Sigmoid colon (tissue), 7 donors: ENCODE measurements around the gene HAO2. TPM values are rescaled to one million over a fixed set of nuclear protein-coding genes. Genes with fewer than 3 reads are reported as not detected.
"Not testable (repeated sequence)": the region's sequence is repeated elsewhere in the genome, so short reads cannot be mapped to it uniquely, and the experiment has no call there.

Source experiments
- DNase-seq: peaks from one replicate; pipeline ENCODE4 v3.0.0-alpha.2; 2019
- H3K27ac ChIP-seq, 4 donors: fragments of 200-600 bp; sonication (generic); one replicate each; pipeline ENCODE4 v1.5.1; 2016 to 2019; ENCODE audit warnings: mild to moderate bottlenecking in 1 of 4
- H3K27me3 ChIP-seq, 3 donors: fragments of 200-600 bp; sonication (generic); one replicate each; pipeline ENCODE4 v1.5.1; 2019; ENCODE audit warnings: mild to moderate bottlenecking in 1 of 3
- H3K36me3 ChIP-seq, 4 donors: fragments of 200-600 bp; sonication (generic); one replicate each; pipeline ENCODE4 v1.5.1; 2016 to 2019
- H3K4me1 ChIP-seq, 4 donors: fragments of 200-600 bp; sonication (generic); one replicate each; pipeline ENCODE4 v1.5.1; 2017 to 2019
- H3K4me3 ChIP-seq, 4 donors: fragments of 200-600 bp; sonication (generic); one replicate each; pipeline ENCODE4 v1.5.1; 2017 to 2019; ENCODE audit warnings: mild to moderate bottlenecking in 2 of 4, moderate library complexity in 1 of 4
- H3K9me3 ChIP-seq, 4 donors: fragments of 200-600 bp in 3 of 4; sonication (generic) in 3 of 4; one replicate each; pipeline versions ENCODE4 v1.5.1 to v1.6.1; 2013 to 2019
- EP300 ChIP-seq, 4 donors: sonication (generic); formaldehyde crosslinking; IDR thresholded peaks; one replicate each; pipeline ENCODE4 v1.6.1; 2017; ENCODE audit warnings: antibody characterized with exemption in 4 of 4
- POLR2A ChIP-seq, 2 donors: fragments of 450-650 bp; IDR thresholded peaks; one replicate each; pipeline ENCODE4 v1.6.1; 2016; ENCODE audit warnings: antibody characterized with exemption in 2 of 2, mild to moderate bottlenecking in 2 of 2, moderate library complexity in 2 of 2
- POLR2AphosphoS5 ChIP-seq, 4 donors: sonication (generic); formaldehyde crosslinking; IDR thresholded peaks; one replicate each; pipeline ENCODE4 v1.6.1; 2017; ENCODE audit warnings: antibody characterized with exemption in 4 of 4
- WGBS, 2 donors: extraction: QIAGEN DNeasy Blood & Tissue Kit; methylation state at CpG; one replicate each; pipeline ENCODE4 v1.1.7; 2013; 5-methylcytosine and 5-hydroxymethylcytosine counted together
- intact Hi-C: fragments of 100-400 bp; cut with DNase I; formaldehyde crosslinking; loops from one replicate; pipeline ENCODE4 v1.15.1; 2023
- polyA plus RNA-seq, 3 donors: library from polyadenylated mRNA; stranded (reverse); fragments of 200-250 nt; gene quantifications; one replicate each; pipeline ENCODE4 v1.2.3, GENCODE V29; 2013
- total RNA-seq, 4 donors: library from RNA; depleted of rRNA; stranded (reverse); fragments of >200 nt; gene quantifications; one replicate each; pipeline ENCODE4 v1.1.0, GENCODE V29; 2016
- TF ChIP-seq, protein P1 (sequence below), 4 experiments: fragments of 450-650 bp in 3 of 4; fragments of 200-600 bp in 1 of 4; IDR thresholded peaks; one replicate each; pipeline ENCODE4 v1.5.1; 2016 to 2019; ENCODE audit warnings: antibody characterized with exemption in 4 of 4, mild to moderate bottlenecking in 3 of 4, moderate library complexity in 2 of 4
- donor health status: healthy with polysubstance abuse.
- donor health status: Bipolar disorder and iron deficiency.
- donor health status: healthy.

Gene HAO2
- total and polyA plus RNA-seq, 7 donors = not detected

DNA sequence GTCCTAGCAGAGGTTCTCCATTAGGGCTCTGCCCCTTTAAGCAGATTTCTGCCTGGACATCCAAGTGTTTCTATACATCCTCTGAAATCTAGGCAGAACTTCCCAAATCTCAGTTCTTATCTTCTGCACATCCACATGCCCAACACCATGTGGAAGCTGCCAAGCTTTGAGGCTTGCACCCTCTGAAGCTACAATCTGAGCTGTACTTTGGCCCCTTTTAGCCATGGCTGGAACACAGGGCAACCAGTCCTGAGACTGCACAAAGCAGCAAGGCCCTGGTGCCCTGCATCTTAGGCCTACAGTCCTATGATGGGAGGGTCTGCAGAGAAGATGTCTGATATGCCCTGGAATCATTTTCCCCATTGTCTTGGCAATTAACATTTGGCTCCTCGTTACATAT lies 8.0 kb downstream of the HAO2 start:
- intact Hi-C loops = no loop called here
- no peak overlapping the region for H3K27ac ChIP-seq
- H3K4me3 ChIP-seq = no peak overlapping the region
- no peaks in the 10 kb centered on the region for H3K9me3 ChIP-seq
- TF ChIP-seq EP300 (IDR thresholded peaks at IDR 0.05) = no peak
- TF ChIP-seq POLR2AphosphoS5 (IDR thresholded peaks at IDR 0.05) = no peak
- H3K36me3 ChIP-seq = no peaks in the 10 kb centered on the region
- peaks cover 0 to 6% (median 0%) of the 10 kb centered on the region in 4 donors for H3K4me1 ChIP-seq
- no peaks in the 10 kb centered on the region for H3K27me3 ChIP-seq
- DNase-seq = no peak
- 87 to 91% methylated on average over 1 of the region's 1 CpG for WGBS, 2 donors

DNA sequence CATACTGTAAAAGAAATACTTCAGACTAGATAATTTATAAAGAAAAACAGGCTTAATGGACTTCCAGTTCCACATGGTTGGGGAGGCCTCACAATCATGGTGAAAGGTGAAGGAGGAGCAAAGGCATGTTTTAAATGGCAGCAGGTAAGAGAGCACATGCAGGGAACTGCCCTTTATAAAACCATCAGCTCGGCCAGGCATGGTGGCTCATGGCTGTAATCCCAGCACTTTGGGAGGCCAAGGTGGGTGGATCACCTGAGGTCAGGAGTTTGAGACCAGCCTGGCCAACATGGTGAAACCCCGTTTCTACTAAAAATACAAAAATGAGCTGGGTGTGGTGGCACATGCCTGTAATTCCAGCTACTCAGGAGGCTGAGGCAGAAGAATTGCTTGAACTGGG lies 9.0 kb downstream of the HAO2 start:
- H3K27me3 ChIP-seq, H3K4me1 ChIP-seq, H3K4me3 ChIP-seq, intact Hi-C loops, H3K36me3 ChIP-seq, H3K9me3 ChIP-seq, H3K27ac ChIP-seq, DNase-seq: not testable (repeated sequence)
- 85 to 91% methylated on average over 2 of the region's 2 CpGs for WGBS, 2 donors

DNA sequence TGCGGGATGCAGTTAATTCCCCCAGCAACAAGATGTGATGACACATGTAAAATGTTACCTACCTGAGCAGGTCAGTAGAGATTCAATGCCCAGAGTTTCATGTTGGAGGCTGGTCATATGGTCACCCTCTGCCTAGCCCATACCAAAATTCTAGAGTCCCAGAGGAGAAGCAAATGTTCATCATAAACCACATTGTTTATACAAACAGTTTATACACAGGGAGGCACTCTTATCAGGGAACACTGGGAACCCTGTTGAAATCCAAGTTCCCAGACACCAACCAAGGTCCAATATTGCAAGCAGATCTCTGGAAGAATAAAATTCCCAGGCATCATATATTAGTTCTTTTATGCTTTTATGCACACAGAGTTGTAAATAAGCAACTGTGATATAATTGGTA lies 10.5 kb downstream of the HAO2 start:
- H3K4me3 ChIP-seq = no peak overlapping the region
- no peak for DNase-seq
- WGBS, 2 donors = 88 to 94% methylated on average over 1 of the region's 1 CpG
- intact Hi-C loops = no loop called here
- H3K27ac ChIP-seq = no peak overlapping the region
- H3K36me3 ChIP-seq = no peaks in the 10 kb centered on the region
- H3K4me1 ChIP-seq = peaks cover 0 to 4% (median 0%) of the 10 kb centered on the region in 4 donors
- no peak for TF ChIP-seq POLR2A (IDR thresholded peaks at IDR 0.05)
- TF ChIP-seq POLR2AphosphoS5 (IDR thresholded peaks at IDR 0.05) = no peak
- TF ChIP-seq EP300 (IDR thresholded peaks at IDR 0.05) = no peak
- TF ChIP-seq, protein P1, sequence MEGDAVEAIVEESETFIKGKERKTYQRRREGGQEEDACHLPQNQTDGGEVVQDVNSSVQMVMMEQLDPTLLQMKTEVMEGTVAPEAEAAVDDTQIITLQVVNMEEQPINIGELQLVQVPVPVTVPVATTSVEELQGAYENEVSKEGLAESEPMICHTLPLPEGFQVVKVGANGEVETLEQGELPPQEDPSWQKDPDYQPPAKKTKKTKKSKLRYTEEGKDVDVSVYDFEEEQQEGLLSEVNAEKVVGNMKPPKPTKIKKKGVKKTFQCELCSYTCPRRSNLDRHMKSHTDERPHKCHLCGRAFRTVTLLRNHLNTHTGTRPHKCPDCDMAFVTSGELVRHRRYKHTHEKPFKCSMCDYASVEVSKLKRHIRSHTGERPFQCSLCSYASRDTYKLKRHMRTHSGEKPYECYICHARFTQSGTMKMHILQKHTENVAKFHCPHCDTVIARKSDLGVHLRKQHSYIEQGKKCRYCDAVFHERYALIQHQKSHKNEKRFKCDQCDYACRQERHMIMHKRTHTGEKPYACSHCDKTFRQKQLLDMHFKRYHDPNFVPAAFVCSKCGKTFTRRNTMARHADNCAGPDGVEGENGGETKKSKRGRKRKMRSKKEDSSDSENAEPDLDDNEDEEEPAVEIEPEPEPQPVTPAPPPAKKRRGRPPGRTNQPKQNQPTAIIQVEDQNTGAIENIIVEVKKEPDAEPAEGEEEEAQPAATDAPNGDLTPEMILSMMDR (IDR thresholded peaks at IDR 0.05) = no peak
- no peaks in the 10 kb centered on the region for H3K9me3 ChIP-seq
- H3K27me3 ChIP-seq = no peaks in the 10 kb centered on the region

DNA sequence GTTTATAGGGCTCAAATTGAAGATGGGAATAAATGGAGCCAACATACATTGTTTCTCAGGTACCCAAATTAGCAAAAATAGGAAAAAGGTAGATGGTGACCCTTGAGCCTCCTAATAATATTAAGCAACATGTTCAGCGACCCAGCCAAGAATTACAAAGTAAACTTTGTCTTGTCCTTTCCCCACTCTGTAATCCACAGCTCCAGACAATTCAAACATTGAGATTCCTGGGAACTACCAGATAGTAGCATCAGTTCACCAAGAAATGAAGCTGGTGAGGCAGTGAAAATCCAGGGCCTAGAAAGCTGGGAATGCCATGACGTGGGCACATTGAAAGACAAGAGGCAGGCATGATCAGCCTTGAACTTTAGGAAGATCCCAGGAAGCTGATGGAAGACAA lies 11.7 kb downstream of the HAO2 start:
- Histone ChIP-seq H3K36me3 (no peaks in the 10 kb centered on the region), H3K4me3 (no peak overlapping the region), H3K27ac (no peak overlapping the region), H3K27me3 (no peaks in the 10 kb centered on the region), H3K4me1 (no peaks in the 10 kb centered on the region), H3K9me3 (no peaks in the 10 kb centered on the region)
- TF ChIP-seq POLR2AphosphoS5 (IDR thresholded peaks at IDR 0.05) = no peak
- TF ChIP-seq, protein P1 (IDR thresholded peaks at IDR 0.05) = no peak
- TF ChIP-seq EP300 (IDR thresholded peaks at IDR 0.05) = no peak
- no peak for TF ChIP-seq POLR2A (IDR thresholded peaks at IDR 0.05)
- intact Hi-C loops = no loop called here
- WGBS, 2 donors = 79 to 83% methylated on average over 2 of the region's 2 CpGs
- DNase-seq = no peak

DNA sequence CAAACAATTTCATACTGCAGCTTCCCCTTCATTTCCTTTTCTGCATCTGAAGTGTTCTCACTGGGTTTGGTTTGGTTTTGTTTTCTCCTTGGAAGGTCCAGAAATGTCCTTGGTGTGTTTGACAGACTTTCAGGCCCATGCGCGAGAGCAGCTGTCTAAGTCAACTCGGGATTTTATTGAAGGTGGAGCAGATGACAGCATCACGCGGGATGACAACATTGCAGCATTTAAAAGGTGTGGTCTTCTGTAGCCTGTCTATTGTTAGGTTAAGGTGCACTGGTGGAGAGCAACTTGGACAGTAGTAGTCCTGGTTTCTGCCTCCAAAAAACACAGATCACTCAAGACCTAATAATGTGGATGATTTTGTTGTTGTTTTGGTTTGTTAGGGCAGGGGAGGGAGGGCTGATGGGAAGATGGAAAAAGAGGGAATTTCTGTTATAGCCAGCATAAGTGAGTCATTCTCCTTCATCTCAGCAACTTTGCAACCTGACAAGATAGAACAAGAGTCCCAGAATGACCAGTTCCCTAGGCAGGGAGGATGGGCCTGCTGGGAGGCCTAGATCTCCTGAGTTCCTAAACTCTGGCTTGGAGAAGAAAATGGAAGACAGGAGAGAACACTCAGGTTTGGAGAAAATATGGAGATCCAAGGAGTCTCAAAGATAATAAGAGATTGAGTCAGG lies 12.5 kb downstream of the HAO2 start:
- TF ChIP-seq, protein P1 (IDR thresholded peaks at IDR 0.05) = no peak
- TF ChIP-seq POLR2AphosphoS5 (IDR thresholded peaks at IDR 0.05) = no peak
- TF ChIP-seq EP300 (IDR thresholded peaks at IDR 0.05) = no peak
- no peak for TF ChIP-seq POLR2A (IDR thresholded peaks at IDR 0.05)
- Histone ChIP-seq H3K9me3 (no peaks in the 10 kb centered on the region), H3K4me3 (no peak overlapping the region), H3K27me3 (no peaks in the 10 kb centered on the region), H3K36me3 (no peaks in the 10 kb centered on the region), H3K27ac (no peak overlapping the region), H3K4me1 (no peaks in the 10 kb centered on the region)
- intact Hi-C loops = no loop called here
- WGBS, 2 donors = 64 to 90% methylated on average over 5 of the region's 5 CpGs
- DNase-seq = no peak

DNA sequence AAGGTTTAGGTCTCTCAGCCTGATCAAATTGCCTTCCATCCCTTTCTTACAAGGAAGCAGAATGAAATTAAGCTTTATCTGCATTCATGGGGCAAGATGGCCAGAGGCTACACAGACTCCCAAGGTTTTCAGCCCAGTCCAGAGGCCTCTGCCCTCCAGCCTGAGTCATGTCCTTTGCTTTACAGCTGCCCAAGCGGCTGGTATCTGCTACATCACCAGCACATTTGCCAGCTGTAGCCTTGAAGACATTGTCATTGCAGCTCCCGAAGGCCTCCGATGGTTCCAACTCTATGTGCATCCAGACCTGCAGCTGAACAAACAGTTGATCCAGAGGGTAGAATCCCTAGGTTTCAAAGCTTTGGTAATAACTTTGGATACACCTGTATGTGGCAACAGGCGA lies 16.0 kb downstream of the HAO2 start:
- no peak for TF ChIP-seq EP300 (IDR thresholded peaks at IDR 0.05)
- intact Hi-C loops = no loop called here
- Histone ChIP-seq H3K36me3 (no peaks in the 10 kb centered on the region), H3K27me3 (no peaks in the 10 kb centered on the region), H3K27ac (no peak overlapping the region), H3K9me3 (no peaks in the 10 kb centered on the region), H3K4me1 (no peaks in the 10 kb centered on the region), H3K4me3 (no peak overlapping the region)
- WGBS, 2 donors = 94 to 95% methylated on average over 4 of the region's 4 CpGs
- DNase-seq = no peak
